HFF-Myc (cell line): Measurements from ENCODE around the gene SULT2B1.
A peak's percentile ranks its signal among the peaks of the same experiment; 100 is the strongest.

ENCODE experiments used
- DNase-seq: peaks from one replicate; pipeline ENCODE4 v3.0.0-alpha.2; 2011; ENCODE audit warnings: low read depth; ENCODE audit errors: extremely low read depth
- H3K4me3 ChIP-seq: replicated peaks from 2 replicates; pipeline ENCODE4 v1.5.1; 2011; ENCODE audit warnings: low read depth, mild to moderate bottlenecking, control low read depth, low read length
- CTCF ChIP-seq: IDR thresholded peaks from 2 replicates; pipeline ENCODE4 v1.5.1; 2012; ENCODE audit warnings: mild to moderate bottlenecking, low read depth, low read length, control low read depth; ENCODE audit errors: missing control alignments

SULT2B1 gene

GRCh38 chr19:48588670-48589401 lies 36.9 kb downstream of the SULT2B1 start:
- DNase-seq = peak; percentile 48
- peak; percentile 92 for TF ChIP-seq CTCF
- H3K4me3 ChIP-seq = peak overlapping the region; percentile 19; the same call in 1 of the 2 replicates

DNA sequence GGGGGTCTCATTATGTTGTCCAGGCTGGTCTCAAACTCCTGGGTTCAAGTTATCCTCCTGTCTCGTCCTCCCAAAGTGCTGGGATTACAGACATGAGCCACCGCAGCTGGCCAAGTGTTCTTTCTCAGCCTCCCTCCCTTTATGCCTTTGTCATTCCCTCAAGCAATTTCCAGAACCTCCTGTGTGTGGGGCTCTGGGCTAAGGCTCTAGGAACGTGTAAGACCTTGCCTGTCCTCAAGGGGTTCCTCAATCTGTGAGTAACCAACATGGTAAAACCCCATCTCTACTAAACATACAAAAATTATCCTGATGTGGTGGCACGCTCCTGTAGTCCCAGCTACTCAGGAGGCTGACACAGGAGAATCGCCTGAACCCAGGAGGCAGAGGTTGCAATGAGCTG lies 39.0 kb downstream of the SULT2B1 start:
- H3K4me3 ChIP-seq = no peak overlapping the region
- no peak for DNase-seq
- no peak for TF ChIP-seq CTCF

DNA sequence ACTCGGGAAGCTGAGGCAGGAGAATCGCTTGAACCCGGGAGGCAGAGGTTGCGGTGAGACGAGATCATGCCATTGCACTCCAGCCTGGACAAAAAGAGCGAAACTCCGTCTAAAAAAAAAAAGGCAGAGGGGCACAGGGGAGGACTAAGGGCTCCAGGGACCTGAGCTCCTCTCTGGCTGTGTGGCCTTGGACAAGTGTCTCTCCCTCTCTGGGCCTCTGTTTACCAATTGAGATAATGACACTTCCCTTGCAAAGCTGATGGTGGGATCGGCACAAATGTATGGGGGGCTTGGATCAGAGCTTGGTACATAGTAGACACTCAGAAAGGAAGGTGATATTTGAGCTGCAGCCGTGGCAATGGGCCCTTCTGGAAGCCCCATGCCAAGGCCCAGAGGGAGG lies 43.2 kb downstream of the SULT2B1 start:
- DNase-seq = no peak
- TF ChIP-seq CTCF = no peak
- no peak overlapping the region for H3K4me3 ChIP-seq

DNA sequence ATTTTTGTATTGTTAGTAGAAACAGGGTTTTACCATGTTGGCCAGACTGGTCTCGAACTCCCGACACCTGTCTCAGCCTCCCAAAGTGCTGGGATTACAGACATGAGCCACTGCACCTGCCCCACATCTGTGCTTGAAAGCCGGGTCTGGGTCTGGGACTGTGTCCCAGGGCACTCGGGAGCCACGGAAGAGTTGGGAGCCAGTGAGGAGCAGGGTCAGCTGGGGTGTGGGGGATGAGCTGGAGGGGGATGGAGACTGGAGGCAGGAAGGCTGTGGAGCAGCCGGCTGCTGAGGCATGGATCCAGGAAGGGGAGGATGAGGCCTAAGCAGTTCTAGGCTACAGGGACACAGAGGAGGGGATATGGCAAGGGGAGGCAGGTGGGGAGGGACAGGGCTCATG lies 43.9 kb downstream of the SULT2B1 start:
- no peak for TF ChIP-seq CTCF
- H3K4me3 ChIP-seq = no peak overlapping the region
- DNase-seq = no peak

- no peak overlapping the region for H3K4me3 ChIP-seq
- no peak for DNase-seq
Observed at GRCh38 chr19:48596237-48596636, 44.3 kb downstream of the SULT2B1 start.

GRCh38 chr19:48596679-48597465 lies 44.9 kb downstream of the SULT2B1 start:
- no peak for DNase-seq
- H3K4me3 ChIP-seq = no peak overlapping the region
- no peak for TF ChIP-seq CTCF

More at GRCh38 chr19:48596237-48596636, 44.3 kb downstream of the SULT2B1 start:
- TF ChIP-seq CTCF = no peak
